Gastrocnemius medialis (tissue), 4 donors: ENCODE measurements around the gene NDST4.

Experiments
- POLR2A ChIP-seq, 2 donors: fragments of 450-650 bp; IDR thresholded peaks; one replicate each; pipeline ENCODE4 v1.6.1; 2017; ENCODE audit warnings: antibody characterized with exemption in 2 of 2, mild to moderate bottlenecking in 2 of 2, moderate library complexity in 2 of 2
- TF ChIP-seq, protein P1 (sequence below), 5 experiments: fragments of 450-650 bp in 3 of 5; fragments of 200-600 bp in 2 of 5; sonication (generic) in 2 of 5; IDR thresholded peaks in 4 of 5; conservative IDR thresholded peaks in 1 of 5; 1 replicate in 4 of 5; 2 replicates in 1 of 5; pipeline ENCODE4 v1.5.1; 2016 to 2019; ENCODE audit warnings: antibody characterized with exemption in 5 of 5, mild to moderate bottlenecking in 3 of 5, moderate library complexity in 3 of 5

DNA sequence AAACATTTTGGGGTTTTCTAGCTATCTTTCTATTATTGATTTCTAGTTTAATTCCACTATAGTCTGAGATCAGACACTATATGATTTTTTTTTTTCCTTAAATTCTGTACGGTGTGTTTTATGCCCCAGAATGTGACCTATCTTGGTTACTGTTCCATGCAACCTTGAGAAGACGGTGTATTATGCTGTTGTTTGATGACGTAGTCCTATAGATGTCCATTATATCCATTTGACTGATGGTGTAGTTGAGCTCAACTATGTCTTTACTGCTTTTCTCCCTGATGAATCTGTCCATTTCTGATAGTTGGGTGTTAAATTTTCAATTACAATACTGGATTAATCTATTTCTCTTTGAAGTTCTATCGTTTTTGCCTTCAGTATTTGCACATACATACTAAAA is 212.5 kb downstream of the NDST4 start:
- TF ChIP-seq, protein P1, sequence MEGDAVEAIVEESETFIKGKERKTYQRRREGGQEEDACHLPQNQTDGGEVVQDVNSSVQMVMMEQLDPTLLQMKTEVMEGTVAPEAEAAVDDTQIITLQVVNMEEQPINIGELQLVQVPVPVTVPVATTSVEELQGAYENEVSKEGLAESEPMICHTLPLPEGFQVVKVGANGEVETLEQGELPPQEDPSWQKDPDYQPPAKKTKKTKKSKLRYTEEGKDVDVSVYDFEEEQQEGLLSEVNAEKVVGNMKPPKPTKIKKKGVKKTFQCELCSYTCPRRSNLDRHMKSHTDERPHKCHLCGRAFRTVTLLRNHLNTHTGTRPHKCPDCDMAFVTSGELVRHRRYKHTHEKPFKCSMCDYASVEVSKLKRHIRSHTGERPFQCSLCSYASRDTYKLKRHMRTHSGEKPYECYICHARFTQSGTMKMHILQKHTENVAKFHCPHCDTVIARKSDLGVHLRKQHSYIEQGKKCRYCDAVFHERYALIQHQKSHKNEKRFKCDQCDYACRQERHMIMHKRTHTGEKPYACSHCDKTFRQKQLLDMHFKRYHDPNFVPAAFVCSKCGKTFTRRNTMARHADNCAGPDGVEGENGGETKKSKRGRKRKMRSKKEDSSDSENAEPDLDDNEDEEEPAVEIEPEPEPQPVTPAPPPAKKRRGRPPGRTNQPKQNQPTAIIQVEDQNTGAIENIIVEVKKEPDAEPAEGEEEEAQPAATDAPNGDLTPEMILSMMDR (IDR thresholded peaks at IDR 0.05 in 4 of 5, conservative IDR thresholded peaks at IDR 0.05 in 1 of 5), result no peak
- TF ChIP-seq POLR2A (IDR thresholded peaks at IDR 0.05), result no peak
